OCI-LY3 (cell line): Measurements from ENCODE around the gene ST8SIA5.

ENCODE experiments used
- H2AFZ ChIP-seq: fragments of 200-600, 300-600 bp; shearing (Covaris generic); 2 replicates; pipeline ENCODE4 v1.6.0; 2014; ENCODE audit warnings: antibody characterized with exemption, low read depth, low read length
- H3K27ac ChIP-seq: fragments of 200-600, 300-600 bp; sonication (generic); 2 replicates; pipeline ENCODE4 v1.5.1; 2014; ENCODE audit warnings: mild to moderate bottlenecking, low read length, moderate library complexity, mixed read lengths
- H3K27me3 ChIP-seq: fragments of 200-600, 300-600 bp; sonication (generic); 2 replicates; pipeline ENCODE4 v1.6.1; 2014; ENCODE audit warnings: low read depth, low read length, mixed read lengths
- H3K36me3 ChIP-seq: fragments of 200-600, 300-600 bp; sonication (generic); replicated peaks from 2 replicates; pipeline ENCODE3; 2014; ENCODE audit warnings: low read depth, low read length, mixed read lengths
- H3K4me1 ChIP-seq: fragments of 300-600, 200-600 bp; sonication (generic); 2 replicates; pipeline ENCODE4 v1.6.1; 2014; ENCODE audit warnings: low read length, mixed read lengths
- H3K4me2 ChIP-seq: fragments of 200-600, 300-600 bp; sonication (generic); 2 replicates; pipeline ENCODE4 v1.6.1; 2014; ENCODE audit warnings: low read length, mixed read lengths
- H3K4me3 ChIP-seq: fragments of 300-600, 200-600 bp; sonication (generic); 2 replicates; pipeline ENCODE4 v1.5.1; 2014; ENCODE audit warnings: antibody characterized with exemption, mild to moderate bottlenecking, low read length, moderate library complexity
- H3K79me2 ChIP-seq: fragments of 300-600, 200-600 bp; shearing (Covaris generic); 2 replicates; pipeline ENCODE4 v1.6.1; 2014; ENCODE audit warnings: mild to moderate bottlenecking, low read length, mixed read lengths
- H3K9ac ChIP-seq: fragments of 300-600, 200-600 bp; shearing (Covaris generic); 2 replicates; pipeline ENCODE4 v1.6.0; 2014; ENCODE audit warnings: mild to moderate bottlenecking, low read length, moderate library complexity
- H3K9me3 ChIP-seq: fragments of 200-600, 300-600 bp; shearing (Covaris generic); 2 replicates; pipeline ENCODE4 v1.6.1; 2014; ENCODE audit warnings: low read length, mixed read lengths; ENCODE audit not compliant: insufficient read depth
- H4K20me1 ChIP-seq: fragments of 200-600, 300-600 bp; sonication (generic); 2 replicates; pipeline ENCODE4 v1.6.1; 2016; ENCODE audit warnings: low read length, mixed read lengths; ENCODE audit not compliant: insufficient read depth
- EZH2phosphoT487 ChIP-seq: fragments of 200-600 bp; shearing (Covaris generic); IDR thresholded peaks from 2 replicates; pipeline ENCODE4 v1.6.1; 2018; ENCODE audit warnings: antibody characterized with exemption, mixed run types, low read depth
- TF ChIP-seq, protein P1 (sequence below): fragments of 200-600, 300-600 bp; sonication (generic); IDR thresholded peaks from 2 replicates; pipeline ENCODE4 v1.5.1; 2014; ENCODE audit warnings: antibody characterized with exemption, low read length, low read depth

Gene ST8SIA5

DNA sequence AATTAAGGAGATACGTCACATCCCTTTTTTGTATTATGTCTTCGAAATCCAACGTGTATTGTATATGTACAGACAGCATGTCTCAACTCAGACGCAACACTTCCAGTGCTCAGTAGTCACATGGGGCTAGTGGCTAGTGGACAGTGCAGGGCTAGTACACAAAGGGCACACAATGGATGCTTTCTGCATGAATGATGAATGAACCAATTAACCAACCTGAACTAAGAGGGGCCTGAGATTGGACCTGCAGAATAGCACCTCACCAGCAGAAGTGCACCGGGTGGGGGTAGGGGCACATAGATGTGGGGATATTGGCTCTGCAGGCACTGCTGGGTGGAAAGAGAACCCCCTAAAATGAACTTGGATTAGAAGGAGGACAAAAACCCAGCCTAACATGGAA is 20.7 kb downstream of the ST8SIA5 start:
- Histone ChIP-seq H3K4me3 (no peak overlapping the region), H3K9ac (no peak overlapping the region), H3K4me1 (no peaks in the 10 kb centered on the region), H3K79me2 (no peaks in the 10 kb centered on the region), H3K27me3 (peaks cover 11% of the 10 kb centered on the region), H2AFZ (no peak overlapping the region), H3K27ac (no peak overlapping the region), H4K20me1 (no peaks in the 10 kb centered on the region), H3K36me3 (no peaks in the 10 kb centered on the region), H3K9me3 (peaks cover 6% of the 10 kb centered on the region; the same call in 1 of the 2 replicates), H3K4me2 (no peak overlapping the region)
- no peak for TF ChIP-seq EZH2phosphoT487
- TF ChIP-seq, protein P1, sequence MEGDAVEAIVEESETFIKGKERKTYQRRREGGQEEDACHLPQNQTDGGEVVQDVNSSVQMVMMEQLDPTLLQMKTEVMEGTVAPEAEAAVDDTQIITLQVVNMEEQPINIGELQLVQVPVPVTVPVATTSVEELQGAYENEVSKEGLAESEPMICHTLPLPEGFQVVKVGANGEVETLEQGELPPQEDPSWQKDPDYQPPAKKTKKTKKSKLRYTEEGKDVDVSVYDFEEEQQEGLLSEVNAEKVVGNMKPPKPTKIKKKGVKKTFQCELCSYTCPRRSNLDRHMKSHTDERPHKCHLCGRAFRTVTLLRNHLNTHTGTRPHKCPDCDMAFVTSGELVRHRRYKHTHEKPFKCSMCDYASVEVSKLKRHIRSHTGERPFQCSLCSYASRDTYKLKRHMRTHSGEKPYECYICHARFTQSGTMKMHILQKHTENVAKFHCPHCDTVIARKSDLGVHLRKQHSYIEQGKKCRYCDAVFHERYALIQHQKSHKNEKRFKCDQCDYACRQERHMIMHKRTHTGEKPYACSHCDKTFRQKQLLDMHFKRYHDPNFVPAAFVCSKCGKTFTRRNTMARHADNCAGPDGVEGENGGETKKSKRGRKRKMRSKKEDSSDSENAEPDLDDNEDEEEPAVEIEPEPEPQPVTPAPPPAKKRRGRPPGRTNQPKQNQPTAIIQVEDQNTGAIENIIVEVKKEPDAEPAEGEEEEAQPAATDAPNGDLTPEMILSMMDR: no peak

DNA sequence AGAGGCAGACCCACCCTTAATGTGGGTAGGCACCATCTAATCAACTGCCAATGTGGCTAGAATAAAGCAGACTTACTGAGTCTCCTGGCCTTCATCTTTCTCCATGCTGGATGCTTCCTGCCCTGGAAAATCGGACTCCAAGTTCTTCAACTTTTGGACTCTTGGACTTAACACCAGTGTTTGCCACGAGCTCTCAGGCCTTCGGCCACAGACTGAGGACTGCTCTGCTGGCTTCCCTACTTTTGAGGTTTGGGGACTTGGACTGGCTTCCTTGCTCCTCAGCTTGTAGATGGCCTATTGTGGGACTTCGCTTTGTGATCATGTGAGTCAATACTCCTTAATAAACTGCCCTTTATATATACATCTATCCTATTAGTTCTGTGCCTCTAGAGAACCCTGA is 21.9 kb downstream of the ST8SIA5 start:
- H3K27me3 ChIP-seq: peaks cover 3% of the 10 kb centered on the region; the same call in 1 of the 2 replicates
- no peak overlapping the region for H3K4me2 ChIP-seq
- no peak for TF ChIP-seq EZH2phosphoT487
- no peaks in the 10 kb centered on the region for H3K79me2 ChIP-seq
- no peak overlapping the region for H3K27ac ChIP-seq
- H3K4me1 ChIP-seq: no peaks in the 10 kb centered on the region
- H2AFZ ChIP-seq: no peak overlapping the region
- H3K9me3 ChIP-seq: peaks cover 4% of the 10 kb centered on the region
- no peak overlapping the region for H3K4me3 ChIP-seq
- H4K20me1 ChIP-seq: no peaks in the 10 kb centered on the region
- no peak overlapping the region for H3K9ac ChIP-seq
- H3K36me3 ChIP-seq: no peaks in the 10 kb centered on the region

DNA sequence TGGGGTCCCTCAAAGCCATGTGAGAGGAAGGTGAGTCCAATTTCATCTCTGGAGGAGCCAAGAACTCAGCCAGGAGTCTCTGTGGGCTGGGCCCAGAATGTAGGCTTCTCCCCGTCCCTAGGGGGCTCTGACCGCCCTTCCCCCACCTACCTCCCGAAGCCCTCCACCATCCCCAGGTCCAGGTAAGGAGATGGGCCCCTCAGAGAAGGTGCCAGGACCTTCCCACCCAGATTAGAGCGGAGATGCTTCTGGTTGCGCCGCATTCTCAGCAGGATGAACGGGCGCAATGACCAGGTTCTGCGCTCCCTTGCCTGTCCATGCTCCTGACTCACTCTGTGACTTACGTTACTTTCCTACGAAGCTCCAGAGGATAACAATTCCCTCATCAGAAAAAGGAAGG is 23.0 kb downstream of the ST8SIA5 start:
- Histone ChIP-seq H3K9me3 (peaks cover 7% of the 10 kb centered on the region; the same call in 1 of the 2 replicates), H2AFZ (no peak overlapping the region), H3K4me3 (no peak overlapping the region), H3K9ac (no peak overlapping the region), H3K4me1 (no peaks in the 10 kb centered on the region), H3K36me3 (no peaks in the 10 kb centered on the region), H3K27ac (no peak overlapping the region), H3K4me2 (no peak overlapping the region), H3K27me3 (no peaks in the 10 kb centered on the region), H3K79me2 (no peaks in the 10 kb centered on the region), H4K20me1 (no peaks in the 10 kb centered on the region)
- TF ChIP-seq, protein P1: no peak
- TF ChIP-seq EZH2phosphoT487: no peak

DNA sequence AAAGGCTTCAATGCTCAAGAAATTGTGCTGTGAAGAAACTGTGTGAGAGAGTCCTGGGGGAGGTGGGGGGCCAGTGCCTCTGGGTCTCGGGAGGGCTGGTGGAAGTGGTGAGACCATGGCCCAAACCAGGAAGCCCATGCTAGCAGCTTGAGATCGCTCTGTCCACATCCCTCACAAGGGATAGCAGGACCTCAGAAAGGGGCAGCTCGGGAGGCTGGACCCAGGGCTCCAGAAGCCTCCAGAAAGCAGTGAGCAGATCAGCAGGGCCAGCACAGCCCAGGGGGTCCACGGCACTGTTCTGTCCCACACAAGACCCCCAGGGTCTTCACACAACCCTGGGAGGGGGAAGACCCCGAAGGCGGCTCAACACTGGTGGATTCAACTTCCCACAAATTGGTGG is 24.1 kb downstream of the ST8SIA5 start:
- Histone ChIP-seq H3K4me3 (no peak overlapping the region), H3K36me3 (no peaks in the 10 kb centered on the region), H3K9me3 (peaks cover 7% of the 10 kb centered on the region; the same call in 1 of the 2 replicates), H4K20me1 (no peaks in the 10 kb centered on the region), H2AFZ (no peak overlapping the region), H3K4me1 (no peaks in the 10 kb centered on the region), H3K79me2 (no peaks in the 10 kb centered on the region), H3K27me3 (no peaks in the 10 kb centered on the region), H3K27ac (no peak overlapping the region), H3K4me2 (no peak overlapping the region), H3K9ac (no peak overlapping the region)
- no peak for TF ChIP-seq EZH2phosphoT487
- TF ChIP-seq, protein P1: no peak

DNA sequence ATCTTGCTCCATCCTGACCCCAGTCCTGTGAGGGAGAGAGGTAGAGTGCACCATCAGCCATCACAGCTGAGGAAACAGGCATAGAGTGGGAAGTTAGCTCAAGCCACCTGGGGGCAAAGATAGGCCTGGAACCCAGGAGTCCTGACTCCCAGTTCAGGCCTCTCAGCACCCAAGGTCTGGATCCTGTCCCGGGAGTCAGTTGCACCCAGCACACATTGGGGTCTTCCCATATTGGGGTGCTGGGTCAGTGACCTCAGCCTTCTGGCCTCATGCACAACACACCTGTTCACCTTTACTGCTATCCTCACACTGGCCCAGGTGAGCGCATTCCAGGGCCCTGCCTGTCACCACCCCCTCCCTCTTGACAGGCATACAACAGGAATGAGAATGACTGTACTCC is 24.7 kb downstream of the ST8SIA5 start:
- Histone ChIP-seq H2AFZ (no peak overlapping the region), H3K4me2 (no peak overlapping the region), H3K27ac (no peak overlapping the region), H3K79me2 (no peaks in the 10 kb centered on the region), H4K20me1 (no peaks in the 10 kb centered on the region), H3K27me3 (no peaks in the 10 kb centered on the region), H3K9me3 (peaks cover 7% of the 10 kb centered on the region; the same call in 1 of the 2 replicates), H3K4me1 (no peaks in the 10 kb centered on the region), H3K9ac (no peak overlapping the region), H3K36me3 (no peaks in the 10 kb centered on the region), H3K4me3 (no peak overlapping the region)
- TF ChIP-seq, protein P1: no peak
- TF ChIP-seq EZH2phosphoT487: no peak
